ENCODE results near the gene SEC31A.
"Not testable (repeated sequence)": the region's sequence is repeated elsewhere in the genome, so short reads cannot be mapped to it uniquely, and the experiment has no call there.

Gene SEC31A
- 138 reads per million, percentile 88 among the genes with 10 or more reads in this experiment for total RNA-seq

DNA sequence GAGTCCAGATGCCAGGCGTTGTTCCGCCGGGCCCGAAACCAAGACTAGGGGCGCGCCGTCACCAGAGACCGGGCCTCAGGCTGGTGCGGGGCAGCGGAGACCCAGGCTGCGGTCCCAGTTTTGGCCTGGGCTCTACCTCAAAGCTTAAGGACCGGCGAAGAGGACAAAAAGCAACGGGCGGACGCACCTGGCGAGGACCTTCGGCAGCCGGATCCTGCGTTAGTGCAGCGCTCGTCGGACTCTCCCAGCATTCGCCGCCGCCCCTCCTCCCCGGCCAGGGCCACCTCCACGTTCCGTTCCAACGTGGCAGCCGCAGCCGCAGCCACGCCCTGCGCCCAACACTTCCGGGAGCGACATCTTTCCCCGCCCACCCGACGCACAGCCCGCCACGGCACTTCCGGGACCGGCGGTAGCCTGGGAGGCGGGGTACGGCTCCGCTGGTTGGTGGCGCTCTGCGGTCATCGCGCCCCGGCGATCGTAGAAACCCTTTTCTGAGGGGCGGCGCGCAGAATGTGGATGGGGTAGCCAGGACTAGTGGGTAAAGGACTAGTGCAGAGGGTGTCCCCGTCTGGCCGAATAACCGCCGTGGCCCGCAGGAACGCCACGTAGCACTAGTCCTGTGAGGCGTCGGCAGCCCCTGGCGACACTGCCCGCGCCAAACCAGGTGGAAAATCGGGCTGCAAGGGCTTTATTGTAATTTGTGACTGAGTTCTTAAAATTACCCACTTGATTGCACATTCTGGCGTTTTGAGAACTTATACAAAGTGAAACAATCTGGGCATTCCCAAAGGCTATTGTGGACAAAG is at the start of gene SEC31A:
Gene SEC31A (minus strand): TSS at position 253 of the 806 bp plus-strand sequence. CDS start 9,217 bp downstream, outside the sequence.
- DNase-seq: peak; percentile 95

DNA sequence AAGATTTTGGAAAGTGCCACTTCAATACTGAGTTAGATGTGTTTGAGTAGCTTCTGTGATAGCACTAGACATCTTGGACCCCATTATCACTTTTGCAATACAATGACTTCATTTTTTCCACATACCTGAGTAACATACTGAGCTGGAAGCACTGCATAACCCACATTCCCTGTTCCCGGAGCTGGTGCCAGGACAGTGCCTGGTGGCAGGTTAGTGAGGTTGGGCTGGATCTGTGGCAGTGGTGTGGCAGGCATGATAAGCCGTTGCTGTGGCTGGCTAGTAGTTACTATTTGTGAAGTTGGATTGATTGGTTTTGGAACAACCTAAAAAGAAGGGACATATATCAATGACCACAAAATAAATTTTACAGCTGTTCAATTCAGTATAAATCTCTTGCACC is 48.5 kb upstream of the SEC31A start:
- no peak for DNase-seq

GRCh38 chr4:82934441-82934840 is 43.5 kb upstream of the SEC31A start:
- DNase-seq: no peak

- DNase-seq: no peak
Observed at GRCh38 chr4:82930848-82931755, 40.1 kb upstream of the SEC31A start.

GRCh38 chr4:82921795-82922194 is 30.8 kb upstream of the SEC31A start:
- DNase-seq: no peak

DNA sequence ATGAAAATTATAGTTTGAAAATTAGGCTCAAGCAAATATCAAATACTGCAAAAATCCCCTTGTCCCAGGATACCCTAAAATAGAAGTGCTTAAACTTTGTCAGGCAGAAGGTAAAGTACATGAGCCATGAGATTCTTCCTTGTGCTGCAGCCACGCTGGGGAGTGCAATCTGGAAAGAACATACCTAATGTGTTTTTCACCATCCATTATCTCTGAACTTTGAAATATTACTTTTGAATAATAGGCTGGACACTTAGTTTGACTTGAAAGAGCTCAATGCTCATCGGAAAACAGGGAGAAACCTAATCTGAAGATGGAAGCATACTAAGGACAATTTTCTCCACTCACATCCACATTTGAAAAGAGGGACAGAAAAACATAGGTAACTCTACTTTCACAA is 28.4 kb upstream of the SEC31A start:
- DNase-seq: no peak

- no peak for DNase-seq
Observed at GRCh38 chr4:82918091-82918490, 27.1 kb upstream of the SEC31A start.

- not testable (repeated sequence) for DNase-seq
Observed at GRCh38 chr4:82913968-82914367, 23.0 kb upstream of the SEC31A start.

GRCh38 chr4:82913305-82913704 is 22.4 kb upstream of the SEC31A start:
- no peak for DNase-seq

- DNase-seq: no peak
Observed at GRCh38 chr4:82909326-82909725, 18.4 kb upstream of the SEC31A start.

DNA sequence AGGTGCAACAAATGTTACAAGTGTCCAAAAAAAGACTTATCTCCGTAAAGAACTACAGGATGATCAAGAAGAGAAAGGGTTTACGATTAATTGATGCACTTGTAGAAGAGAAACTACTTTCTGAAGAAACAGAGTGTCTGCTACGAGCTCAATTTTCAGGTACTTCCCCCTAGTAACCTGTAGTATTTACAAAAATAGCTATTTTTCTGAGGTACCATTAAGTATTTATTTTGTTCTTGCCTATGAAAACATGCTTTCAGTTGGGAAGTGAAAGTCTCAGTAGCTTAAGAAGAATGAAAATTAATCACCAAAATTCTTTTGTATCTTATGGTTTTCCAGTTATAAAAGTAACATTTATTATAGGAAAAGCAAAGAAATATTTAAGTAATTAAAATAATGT is 15.5 kb upstream of the SEC31A start:
- DNase-seq: no peak

DNA sequence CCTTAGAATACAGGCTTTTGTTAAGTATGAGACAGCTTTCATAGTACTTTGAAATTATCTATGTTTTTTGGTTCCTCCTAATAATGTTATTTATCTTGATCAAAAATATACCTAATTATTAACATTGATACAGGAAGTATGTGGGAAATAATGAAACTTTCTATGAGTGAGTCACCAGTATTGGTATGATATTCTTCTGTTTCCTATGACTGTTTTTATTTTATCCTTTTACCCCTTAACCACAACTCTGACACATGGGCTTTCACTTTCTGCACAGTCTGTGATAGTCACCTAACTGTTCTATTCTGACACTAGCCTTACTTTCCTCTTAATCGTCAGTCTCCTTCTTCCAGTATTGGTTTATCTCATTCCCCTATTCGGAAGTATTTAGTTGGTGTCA is 14.3 kb upstream of the SEC31A start:
- DNase-seq: peak; percentile 6

GRCh38 chr4:82903737-82904136 is 12.8 kb upstream of the SEC31A start:
- no peak for DNase-seq

DNA sequence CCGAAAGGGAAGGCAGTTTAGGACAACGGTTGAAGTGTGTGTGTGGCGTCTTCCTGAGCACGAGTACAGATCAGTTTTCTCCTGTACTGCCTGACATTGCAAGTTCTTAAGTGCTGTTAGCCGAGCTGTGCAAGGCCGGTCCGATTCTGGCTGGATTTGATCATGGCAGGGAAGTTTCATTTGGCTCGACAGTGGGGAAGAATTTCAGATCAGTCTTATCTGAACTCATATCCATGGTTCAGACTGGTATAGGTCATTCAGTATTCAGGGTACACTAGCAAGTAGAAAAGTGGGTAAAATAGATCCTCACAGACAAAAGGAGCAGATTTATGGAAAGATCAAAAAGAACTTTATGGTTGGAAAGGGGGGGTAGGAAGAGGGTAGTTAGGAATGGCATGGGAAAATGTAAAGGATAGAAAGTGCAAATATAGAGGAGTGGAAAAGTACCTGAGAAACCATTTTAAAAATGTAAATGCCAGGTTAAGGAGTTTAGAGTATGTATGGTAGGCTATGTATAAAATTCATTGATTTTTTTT is 10.3 kb upstream of the SEC31A start:
- DNase-seq: no peak

GRCh38 chr4:82900411-82901182 is 9.6 kb upstream of the SEC31A start, which contains the start of gene THAP9:
TSS of gene THAP9 (plus strand) at chr4:82900735. CDS start at chr4:82900803, 68 bp downstream.
- peak; percentile 98 for DNase-seq

DNA sequence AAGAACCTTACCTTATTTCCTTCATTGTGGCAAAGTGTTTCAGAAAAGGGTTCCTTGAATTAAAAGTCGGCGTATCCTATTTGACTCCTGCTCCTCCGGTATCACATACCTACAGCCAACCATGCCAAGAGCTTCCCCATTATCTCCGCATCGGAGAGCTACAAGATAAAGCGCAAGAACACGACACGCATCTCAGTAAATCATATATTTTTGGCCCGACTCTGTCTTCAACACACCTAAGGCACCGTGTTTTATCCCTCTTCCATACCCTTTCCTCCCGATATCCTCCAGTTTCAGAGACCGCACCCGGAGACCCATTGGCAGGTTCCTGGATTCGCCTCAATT is 9.1 kb upstream of the SEC31A start:
- DNase-seq: no peak

DNA sequence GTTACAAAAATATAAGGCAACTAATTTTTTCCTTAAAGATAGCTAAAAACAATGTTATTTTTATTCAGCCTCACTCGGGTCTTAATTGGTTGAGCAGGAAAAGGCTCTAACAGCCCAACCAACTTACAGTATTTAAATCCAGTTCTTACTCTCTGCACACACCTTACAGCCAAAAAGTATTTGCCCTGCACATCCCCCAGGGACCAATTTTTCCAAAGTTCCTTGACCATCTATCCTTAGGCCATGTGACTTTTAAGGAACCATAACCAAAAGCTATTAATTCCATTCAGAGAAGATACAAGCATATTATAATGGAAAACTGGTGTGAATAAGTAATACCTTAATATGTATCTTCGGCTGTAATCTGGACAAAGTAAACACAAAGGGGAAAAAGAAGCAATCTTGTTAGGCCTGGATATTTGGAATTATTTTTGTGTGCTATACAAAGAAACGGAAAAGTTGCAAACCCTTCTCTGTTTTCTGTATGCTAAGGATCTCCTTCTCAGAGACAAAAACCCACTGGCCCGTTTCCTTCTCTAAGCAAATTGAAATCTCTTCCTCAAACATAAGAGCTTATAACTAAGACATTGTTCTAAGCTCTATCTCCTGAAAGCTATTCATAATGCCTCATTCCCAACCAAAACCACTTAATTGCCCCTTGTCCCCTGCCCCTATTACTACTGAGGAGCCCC is 8.6 kb upstream of the SEC31A start:
- no peak for DNase-seq

DNA sequence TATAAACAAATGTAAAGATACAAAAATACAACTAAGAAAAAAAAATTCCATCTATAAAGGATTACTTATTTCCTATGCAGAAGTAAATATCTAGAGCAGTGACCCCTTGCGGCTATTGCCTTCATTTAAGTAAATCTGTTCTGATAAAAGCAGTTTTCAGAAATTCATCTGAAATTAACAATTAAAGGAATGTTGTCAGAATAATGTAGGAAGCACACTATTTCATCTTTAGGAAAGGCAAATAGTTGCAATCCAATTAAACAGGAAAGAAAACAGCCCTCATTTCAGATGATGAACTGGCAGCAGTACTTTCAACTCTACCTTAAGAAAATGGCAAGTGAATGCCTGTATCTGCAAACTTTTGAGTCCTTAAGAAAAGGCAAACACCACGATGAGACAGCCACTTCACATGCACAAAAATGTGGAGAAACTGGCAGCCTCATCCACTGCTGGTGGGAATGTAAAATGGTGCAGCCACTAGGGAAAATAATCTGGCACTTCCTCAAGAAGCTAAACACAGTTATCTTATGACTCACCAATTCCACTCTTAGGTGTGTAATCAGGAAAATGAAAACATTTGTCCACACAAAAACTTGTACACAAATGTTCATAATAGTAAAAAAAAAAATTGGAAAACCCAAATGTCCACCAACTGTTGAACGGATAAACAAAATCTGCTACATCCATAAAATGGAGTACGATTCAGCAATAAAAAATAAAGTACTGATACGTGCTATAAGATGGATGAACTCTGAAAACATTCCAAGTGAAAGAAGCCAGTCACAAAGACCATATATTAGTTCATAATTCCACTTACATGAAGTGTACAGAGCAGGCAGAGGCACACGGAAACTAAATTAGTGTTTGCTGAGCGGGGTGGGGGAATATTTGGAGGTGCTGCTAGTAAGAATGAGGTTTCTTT is 7.6 kb upstream of the SEC31A start:
- DNase-seq: no peak

GRCh38 chr4:82896755-82897154 is 5.8 kb upstream of the SEC31A start:
- DNase-seq: no peak

DNA sequence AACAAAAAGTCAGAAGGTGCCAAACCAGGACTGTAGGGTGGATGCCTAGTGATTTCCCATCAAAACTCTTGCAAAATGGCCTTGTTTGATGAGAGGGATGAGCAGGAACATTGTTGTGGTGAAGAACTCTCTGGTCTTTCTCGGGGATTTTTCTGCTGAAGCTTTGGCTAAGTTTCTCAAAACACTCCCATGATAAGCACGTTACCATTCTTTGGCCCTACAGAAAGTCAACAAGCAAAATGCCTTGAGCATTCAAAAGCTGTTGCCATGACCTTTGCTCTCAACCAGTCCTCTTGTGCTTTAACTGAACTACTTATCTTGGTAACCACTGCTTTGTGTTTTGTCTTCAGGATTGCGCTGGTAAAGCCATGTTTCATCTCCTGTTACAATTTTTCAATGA is 3.0 kb upstream of the SEC31A start:
- no peak for DNase-seq

GRCh38 chr4:82892467-82892802 is 1.5 kb upstream of the SEC31A start:
- DNase-seq: no peak
